DOHH2 (cell line): ENCODE measurements around the gene LTB.

Experiments
- EZH2phosphoT487 ChIP-seq: fragments of 200-600 bp; sonication (generic); IDR thresholded peaks from 2 replicates; pipeline ENCODE4 v1.6.1; 2017; ENCODE audit warnings: borderline replicate concordance, mild to moderate bottlenecking, antibody characterized with exemption, low read length, moderate library complexity, mixed read lengths
- TF ChIP-seq, protein P1 (sequence below): fragments of 200-600 bp; sonication (generic); IDR thresholded peaks from one replicate; pipeline ENCODE4 v1.5.1; 2014; ENCODE audit warnings: antibody characterized with exemption, mild to moderate bottlenecking, low read depth, low read length; ENCODE audit not compliant: poor library complexity, severe bottlenecking

GRCh38 chr6:31532644-31533454 is 49.4 kb downstream of the LTB start:
- TF ChIP-seq, protein P1, sequence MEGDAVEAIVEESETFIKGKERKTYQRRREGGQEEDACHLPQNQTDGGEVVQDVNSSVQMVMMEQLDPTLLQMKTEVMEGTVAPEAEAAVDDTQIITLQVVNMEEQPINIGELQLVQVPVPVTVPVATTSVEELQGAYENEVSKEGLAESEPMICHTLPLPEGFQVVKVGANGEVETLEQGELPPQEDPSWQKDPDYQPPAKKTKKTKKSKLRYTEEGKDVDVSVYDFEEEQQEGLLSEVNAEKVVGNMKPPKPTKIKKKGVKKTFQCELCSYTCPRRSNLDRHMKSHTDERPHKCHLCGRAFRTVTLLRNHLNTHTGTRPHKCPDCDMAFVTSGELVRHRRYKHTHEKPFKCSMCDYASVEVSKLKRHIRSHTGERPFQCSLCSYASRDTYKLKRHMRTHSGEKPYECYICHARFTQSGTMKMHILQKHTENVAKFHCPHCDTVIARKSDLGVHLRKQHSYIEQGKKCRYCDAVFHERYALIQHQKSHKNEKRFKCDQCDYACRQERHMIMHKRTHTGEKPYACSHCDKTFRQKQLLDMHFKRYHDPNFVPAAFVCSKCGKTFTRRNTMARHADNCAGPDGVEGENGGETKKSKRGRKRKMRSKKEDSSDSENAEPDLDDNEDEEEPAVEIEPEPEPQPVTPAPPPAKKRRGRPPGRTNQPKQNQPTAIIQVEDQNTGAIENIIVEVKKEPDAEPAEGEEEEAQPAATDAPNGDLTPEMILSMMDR, result no peak
- TF ChIP-seq EZH2phosphoT487, result no peak
